H1 (cell line): ENCODE data around the gene HOMER2. TPM values are rescaled to one million over a fixed set of nuclear protein-coding genes. Genes with fewer than 3 reads are reported as not detected.

ENCODE experiments used
- CTCF ChIA-PET: fragments of 300-600 bp; sonication (Branson Sonifier 250); formaldehyde crosslinking; loops from one replicate; lab custom pipeline; 2021; ENCODE audit not compliant: partially characterized antibody; lab: Charles Lee
- POLR2A ChIA-PET: fragments of 300-600 bp; sonication (Branson Sonifier 250); formaldehyde crosslinking; loops from one replicate; lab custom pipeline; 2021; ENCODE audit warnings: inconsistent platforms; ENCODE audit not compliant: partially characterized antibody; lab: Charles Lee
- DNase-seq, 2 experiments: peaks; one replicate each; pipeline versions ENCODE4 v3.0.0 to v3.0.0-alpha.2; 2010 to 2022; ENCODE audit warnings: low spot score in 2 of 2, low read depth in 1 of 2, mixed read lengths in 1 of 2
- FAIRE-seq: peaks from 2 replicates; lab custom pipeline; 2011; peaks lifted over from hg19 to GRCh38; lab: Jason Lieb, UNC
- H2AFZ ChIP-seq: 2 replicates; pipeline ENCODE4 v1.8.1; 2012; ENCODE audit warnings: low read length, inconsistent platforms
- H2AK5ac ChIP-seq: 2 replicates; pipeline ENCODE4 v1.6.1; 2013; ENCODE audit warnings: low read depth, low read length
- H2BK120ac ChIP-seq: replicated peaks from 2 replicates; pipeline ENCODE3; 2013; ENCODE audit warnings: low read depth, low read length, inconsistent platforms
- H2BK12ac ChIP-seq: 2 replicates; pipeline ENCODE4 v1.6.1; 2013; ENCODE audit warnings: low read depth, low read length
- H2BK15ac ChIP-seq: 2 replicates; pipeline ENCODE4 v1.6.1; 2013; ENCODE audit warnings: low read length
- H2BK20ac ChIP-seq: 2 replicates; pipeline ENCODE4 v1.6.1; 2013; ENCODE audit warnings: low read length
- H2BK5ac ChIP-seq: 2 replicates; pipeline ENCODE4 v1.6.1; 2013; ENCODE audit warnings: low read depth, low read length
- H3K14ac ChIP-seq: 2 replicates; pipeline ENCODE4 v1.6.1; 2013; ENCODE audit warnings: inconsistent platforms; ENCODE audit not compliant: insufficient read length
- H3K18ac ChIP-seq: 2 replicates; pipeline ENCODE4 v1.6.1; 2013; ENCODE audit warnings: low read length; ENCODE audit errors: extremely low read depth
- H3K23ac ChIP-seq: 2 replicates; pipeline ENCODE4 v1.6.1; 2013; ENCODE audit warnings: inconsistent platforms; ENCODE audit not compliant: insufficient read length
- H3K23me2 ChIP-seq: 2 replicates; pipeline ENCODE4 v1.6.1; 2013; ENCODE audit warnings: low read depth, low read length
- H3K27ac ChIP-seq: 2 replicates; pipeline ENCODE4 v1.6.1; 2011; ENCODE audit warnings: low read depth, low read length, inconsistent platforms
- H3K27me3 ChIP-seq, 4 experiments: replicated peaks in 1 of 4; 1 replicate in 1 of 4; 2 replicates in 3 of 4; pipeline versions ENCODE4 v1.6.1 to v1.8.1; 2011 to 2013; ENCODE audit warnings: low read length in 3 of 4, mild to moderate bottlenecking in 3 of 4, inconsistent platforms in 2 of 4, mixed read lengths in 2 of 4, moderate library complexity in 1 of 4; ENCODE audit not compliant: control insufficient read depth in 3 of 4, insufficient read depth in 3 of 4; ENCODE audit errors: extremely low read depth in 1 of 4
- H3K36me3 ChIP-seq, 4 experiments: 2 replicates each; pipeline versions ENCODE4 v1.6.1 to v1.8.1; 2011 to 2013; ENCODE audit warnings: mild to moderate bottlenecking in 4 of 4, low read length in 3 of 4, moderate library complexity in 2 of 4, control low read depth in 1 of 4, inconsistent platforms in 1 of 4; ENCODE audit not compliant: insufficient read depth in 4 of 4, control insufficient read depth in 2 of 4
- H3K4ac ChIP-seq: replicated peaks from 2 replicates; pipeline ENCODE3; 2013; ENCODE audit warnings: low read length, low read depth, mixed read lengths, inconsistent platforms; ENCODE audit not compliant: insufficient read length
- H3K4me1 ChIP-seq, 4 experiments: replicated peaks in 1 of 4; 1 replicate in 1 of 4; 2 replicates in 3 of 4; pipeline versions ENCODE4 v1.6.1 to v1.8.1; 2011 to 2013; ENCODE audit warnings: low read length in 3 of 4, inconsistent platforms in 2 of 4, mixed read lengths in 1 of 4; ENCODE audit not compliant: insufficient read depth in 4 of 4, control insufficient read depth in 3 of 4
- H3K4me2 ChIP-seq, 2 experiments: 2 replicates each; pipeline versions ENCODE4 v1.6.1 to v1.8.1; 2011 to 2013; ENCODE audit warnings: low read depth in 2 of 2, low read length in 2 of 2, control low read depth in 1 of 2, inconsistent platforms in 1 of 2, mild to moderate bottlenecking in 1 of 2; ENCODE audit not compliant: insufficient read depth in 1 of 2
- H3K4me3 ChIP-seq, 4 experiments: fragments of 200-600, 300-600 bp in 1 of 4; sonication (generic), shearing (Covaris generic), sonication (Bioruptor Twin) in 1 of 4; 2 replicates each; pipeline versions ENCODE4 v1.5.1 to v1.8.1; 2011 to 2016; ENCODE audit warnings: low read length in 4 of 4, low read depth in 3 of 4, control low read depth in 2 of 4, inconsistent platforms in 2 of 4, mild to moderate bottlenecking in 2 of 4, mixed read lengths in 1 of 4, moderate library complexity in 1 of 4; ENCODE audit not compliant: insufficient read depth in 2 of 4; ENCODE audit errors: extremely low read depth in 1 of 4
- H3K56ac ChIP-seq: replicated peaks from 2 replicates; pipeline ENCODE3; 2013; ENCODE audit warnings: low read depth, mild to moderate bottlenecking, mixed read lengths, low read length, inconsistent platforms; ENCODE audit not compliant: insufficient read length
- H3K79me1 ChIP-seq: 2 replicates; pipeline ENCODE4 v1.6.1; 2013; ENCODE audit warnings: low read depth, low read length, control low read depth
- H3K79me2 ChIP-seq, 2 experiments: 2 replicates each; pipeline versions ENCODE4 v1.6.1 to v1.8.1; 2012 to 2013; ENCODE audit warnings: low read length in 2 of 2, mild to moderate bottlenecking in 2 of 2, inconsistent platforms in 1 of 2; ENCODE audit not compliant: insufficient read depth in 2 of 2, control insufficient read depth in 1 of 2
- H3K9ac ChIP-seq, 4 experiments: replicated peaks in 1 of 4; 1 replicate in 1 of 4; 2 replicates in 3 of 4; pipeline versions ENCODE4 v1.6.1 to v1.8.1; 2011 to 2013; ENCODE audit warnings: low read depth in 3 of 4, low read length in 3 of 4, control low read depth in 2 of 4, mild to moderate bottlenecking in 2 of 4, moderate library complexity in 2 of 4, inconsistent platforms in 1 of 4; ENCODE audit errors: extremely low read depth in 1 of 4
- H3K9me3 ChIP-seq, 2 experiments: 2 replicates each; pipeline versions ENCODE4 v1.6.1 to v1.8.1; 2012 to 2013; ENCODE audit warnings: mild to moderate bottlenecking in 2 of 2, moderate library complexity in 2 of 2, control low read depth in 1 of 2, inconsistent platforms in 1 of 2, low read depth in 1 of 2, low read length in 1 of 2, mixed read lengths in 1 of 2; ENCODE audit not compliant: insufficient read depth in 2 of 2
- H4K20me1 ChIP-seq, 2 experiments: replicated peaks in 1 of 2; 2 replicates each; pipeline versions ENCODE3 to v1.8.1; 2011 to 2013; ENCODE audit warnings: inconsistent platforms in 2 of 2, low read length in 2 of 2, mild to moderate bottlenecking in 1 of 2; ENCODE audit not compliant: insufficient read depth in 2 of 2, control insufficient read depth in 1 of 2
- H4K5ac ChIP-seq: 2 replicates; pipeline ENCODE4 v1.6.1; 2013; ENCODE audit warnings: low read length, low read depth, mixed read lengths, inconsistent platforms; ENCODE audit not compliant: insufficient read length
- H4K8ac ChIP-seq: 2 replicates; pipeline ENCODE4 v1.8.0; 2013; ENCODE audit warnings: mild to moderate bottlenecking, moderate library complexity, low read length, inconsistent platforms; ENCODE audit not compliant: insufficient read depth; ENCODE audit errors: extremely low read depth
- H4K91ac ChIP-seq: replicated peaks from 2 replicates; pipeline ENCODE3; 2013; ENCODE audit warnings: low read length, mixed read lengths, inconsistent platforms; ENCODE audit not compliant: insufficient read length
- CHD2 ChIP-seq: IDR thresholded peaks from 2 replicates; pipeline ENCODE4 v1.6.1; 2012; ENCODE audit warnings: low read length, improper control_type of control experiment
- E2F6 ChIP-seq: IDR thresholded peaks from 2 replicates; pipeline ENCODE4 v1.6.1; 2012; ENCODE audit warnings: inconsistent platforms
- GTF2F1 ChIP-seq: IDR thresholded peaks from 2 replicates; pipeline ENCODE4 v1.6.1; 2012; ENCODE audit warnings: low read depth, low read length, improper control_type of control experiment, borderline replicate concordance
- PHF8 ChIP-seq: fragments of 200-600 bp; sonication (generic); conservative IDR thresholded peaks from 2 replicates; pipeline ENCODE4 v1.7.1; 2012; ENCODE audit warnings: low read depth, mild to moderate bottlenecking, inconsistent platforms, low read length, moderate library complexity
- POLR2AphosphoS5 ChIP-seq: IDR thresholded peaks from 2 replicates; pipeline ENCODE4 v1.6.1; 2011; ENCODE audit warnings: low read depth, low read length
- RAD21 ChIP-seq, 2 experiments: IDR thresholded peaks in 1 of 2; conservative IDR thresholded peaks in 1 of 2; 2 replicates each; pipeline ENCODE4 v1.6.1; 2011; ENCODE audit warnings: low read depth in 2 of 2, low read length in 2 of 2, improper control_type of control experiment in 1 of 2, inconsistent platforms in 1 of 2, mild to moderate bottlenecking in 1 of 2, moderate library complexity in 1 of 2
- RBBP5 ChIP-seq: IDR thresholded peaks from 2 replicates; pipeline ENCODE4 v1.7.1; 2012; ENCODE audit warnings: low read depth, mild to moderate bottlenecking, inconsistent platforms, low read length, moderate library complexity, borderline replicate concordance
- RFX5 ChIP-seq: IDR thresholded peaks from 2 replicates; pipeline ENCODE4 v1.6.1; 2011; ENCODE audit warnings: low read depth, low read length, improper control_type of control experiment, borderline replicate concordance
- RXRA ChIP-seq: IDR thresholded peaks from 2 replicates; pipeline ENCODE4 v1.6.1; 2011; ENCODE audit warnings: low read depth, mild to moderate bottlenecking, low read length, moderate library complexity; ENCODE audit not compliant: insufficient read depth
- SP1 ChIP-seq: IDR thresholded peaks from 2 replicates; pipeline ENCODE4 v1.6.1; 2011; ENCODE audit warnings: low read depth, low read length
- USF2 ChIP-seq: IDR thresholded peaks from 2 replicates; pipeline ENCODE4 v1.6.1; 2011; ENCODE audit warnings: low read length, improper control_type of control experiment
- WGBS, 2 experiments: shearing (Covaris generic) in 1 of 2; methylation state at CpG; one replicate each; pipeline versions ENCODE4 v1.1.6 to v1.1.7; 2013 to 2015; ENCODE audit warnings: low lambda C conversion rate in 2 of 2, mixed read lengths in 2 of 2, inconsistent platforms in 1 of 2, low coverage in 1 of 2, missing lambda C conversion rate in 1 of 2; ENCODE audit not compliant: insufficient replicate concordance in 2 of 2, insufficient coverage in 1 of 2, insufficient read length in 1 of 2; ENCODE audit errors: extremely low coverage in 1 of 2, missing lambda C conversion rate in 1 of 2; 5-methylcytosine and 5-hydroxymethylcytosine counted together
- polyA plus RNA-seq, 7 experiments: library from polyadenylated mRNA; depleted of rRNA in 3 of 7; stranded (reverse) in 5 of 7; unstranded in 2 of 7; fragments of >200 nt in 5 of 7; fragments of 200-250 nt in 2 of 7; gene quantifications; 1 replicate in 5 of 7; 2 replicates in 1 of 7; 4 replicates in 1 of 7; pipeline versions ENCODE4 v1.2.1 to v1.2.3, GENCODE V29; 2011 to 2013; ENCODE audit warnings: missing spikeins in 2 of 7, mixed read lengths in 2 of 7
- total RNA-seq: library from RNA; stranded (reverse); fragmentation: NEBNext Ultra II Directional; extraction: Animal tissue kit (Norgen Biotek cat#: 25700); gene quantifications from 2 replicates; pipeline ENCODE4 v1.2.1, GENCODE V29; 2021
- TF ChIP-seq, protein P1 (sequence below): IDR thresholded peaks from 2 replicates; pipeline ENCODE4 v1.6.1; 2011; ENCODE audit warnings: low read depth, mild to moderate bottlenecking, low read length; ENCODE audit not compliant: insufficient read depth

HOMER2 gene
- total and polyA plus RNA-seq, 2 of the 8 experiments (the other 6 are each of a cell fraction or from before 2014, with no cell fraction given), result 12.5 to 27.6 TPM

DNA sequence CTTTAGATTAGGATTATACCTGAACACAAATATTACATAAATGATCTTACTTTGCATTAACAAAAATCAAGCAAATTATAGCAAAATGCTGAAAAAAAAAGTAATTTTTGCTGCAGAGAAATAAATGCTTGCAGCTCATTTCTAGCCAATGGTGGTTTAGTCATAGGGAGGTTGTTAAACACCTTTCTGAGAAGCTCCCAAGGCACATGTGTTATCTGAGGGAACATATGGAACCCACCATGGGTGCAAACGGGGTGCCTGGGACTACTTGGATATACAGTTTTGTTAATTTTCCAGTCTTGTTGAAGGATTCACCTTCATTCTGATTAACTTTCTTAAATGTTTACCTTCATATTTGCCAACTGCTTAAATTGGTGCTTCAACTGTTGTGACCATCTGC lies 24.6 kb upstream of the HOMER2 start:
- Histone ChIP-seq H2BK12ac (no peak overlapping the region), H3K14ac (no peak overlapping the region), H2BK20ac (no peak overlapping the region), H3K18ac (no peak overlapping the region), H3K9me3 (no peaks in the 10 kb centered on the region), H3K23me2 (no peaks in the 10 kb centered on the region), H3K36me3 (no peaks in the 10 kb centered on the region), H4K91ac (no peak overlapping the region), H4K8ac (no peak overlapping the region), H3K4me1 (no peaks in the 10 kb centered on the region), H3K27me3 (no peaks in the 10 kb centered on the region), H3K79me2 (no peaks in the 10 kb centered on the region), H3K4me3 (no peak overlapping the region), H3K23ac (no peak overlapping the region), H4K5ac (no peak overlapping the region), H3K56ac (no peak overlapping the region), H4K20me1 (no peaks in the 10 kb centered on the region), H2BK120ac (no peak overlapping the region), H3K9ac (no peak overlapping the region), H2AFZ (no peak overlapping the region), H2BK15ac (no peak overlapping the region), H2AK5ac (no peak overlapping the region), H3K4me2 (no peak overlapping the region), H3K4ac (no peak overlapping the region), H3K27ac (no peak overlapping the region), H2BK5ac (no peak overlapping the region), H3K79me1 (no peaks in the 10 kb centered on the region)
- ChIA-PET POLR2A (interaction anchor here (0.7 kb wide), 1 partner anchor 1907 kb away, joined by 3 read pairs; no protein-coding TSS in a partner anchor), CTCF (no interaction called here)
- DNase-seq (no peak), FAIRE-seq (no peak)
- WGBS, 2 experiments, result 100% methylated on average over 1 of the region's 1 CpG; no CpG with 5 or more reads in 1 of the 2 experiments
- TF ChIP-seq RXRA (no peak), CHD2 (no peak), RBBP5 (no peak), POLR2AphosphoS5 (no peak), GTF2F1 (no peak), USF2 (no peak), PHF8 (no peak), SP1 (no peak), RFX5 (no peak), RAD21 (IDR thresholded peaks at IDR 0.05 in 1 of 2, conservative IDR thresholded peaks at IDR 0.05 in 1 of 2; ENCODE audit: low read depth in 2 of 2, low read length in 2 of 2) (no peak), E2F6 (no peak)
- TF ChIP-seq, protein P1, sequence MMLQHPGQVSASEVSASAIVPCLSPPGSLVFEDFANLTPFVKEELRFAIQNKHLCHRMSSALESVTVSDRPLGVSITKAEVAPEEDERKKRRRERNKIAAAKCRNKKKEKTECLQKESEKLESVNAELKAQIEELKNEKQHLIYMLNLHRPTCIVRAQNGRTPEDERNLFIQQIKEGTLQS, result no peak
